Loucy (cell line): ENCODE measurements around the gene STK11IP.

ENCODE experiments used
- H2AFZ ChIP-seq: fragments of 200-600 bp; sonication (generic); 2 replicates; pipeline ENCODE4 v1.6.0; 2016; ENCODE audit warnings: antibody characterized with exemption, mild to moderate bottlenecking, low read length, moderate library complexity
- H3F3A ChIP-seq: fragments of 200-600 bp; 2 replicates; pipeline ENCODE4 v1.6.0; 2016; ENCODE audit warnings: antibody characterized with exemption, low read depth, mild to moderate bottlenecking
- H3K27me3 ChIP-seq: fragments of 200-600 bp; sonication (generic); 2 replicates; pipeline ENCODE4 v1.6.1; 2014; ENCODE audit warnings: low read length, mild to moderate bottlenecking; ENCODE audit not compliant: insufficient read depth, poor library complexity, severe bottlenecking
- H3K36me3 ChIP-seq: fragments of 200-600 bp; sonication (generic); 2 replicates; pipeline ENCODE4 v1.6.1; 2016; ENCODE audit warnings: low read length; ENCODE audit not compliant: insufficient read depth
- H3K4me1 ChIP-seq: fragments of 200-600 bp; sonication (generic); 2 replicates; pipeline ENCODE4 v1.5.1; 2014; ENCODE audit warnings: low read length, mild to moderate bottlenecking; ENCODE audit not compliant: insufficient read depth, poor library complexity, severe bottlenecking
- H3K4me2 ChIP-seq: fragments of 200-600 bp; sonication (generic); 2 replicates; pipeline ENCODE4 v1.6.0; 2014; ENCODE audit warnings: antibody characterized with exemption, low read length, low read depth, mild to moderate bottlenecking; ENCODE audit not compliant: poor library complexity, severe bottlenecking
- H3K4me3 ChIP-seq: fragments of 200-600 bp; sonication (generic); 2 replicates; pipeline ENCODE4 v1.5.1; 2014; ENCODE audit warnings: low read length, mild to moderate bottlenecking, mixed read lengths; ENCODE audit not compliant: poor library complexity, severe bottlenecking
- H3K79me2 ChIP-seq: fragments of 200-600 bp; sonication (generic); 2 replicates; pipeline ENCODE4 v1.6.1; 2014; ENCODE audit warnings: low read length; ENCODE audit not compliant: insufficient read depth
- H3K9ac ChIP-seq: fragments of 200-600 bp; sonication (generic); 2 replicates; pipeline ENCODE4 v1.6.0; 2014; ENCODE audit warnings: mild to moderate bottlenecking, low read depth, low read length, moderate library complexity; ENCODE audit not compliant: poor library complexity, severe bottlenecking
- H3K9me2 ChIP-seq: fragments of 200-600 bp; sonication (generic); replicated peaks from 2 replicates; pipeline ENCODE4 v1.6.1; 2016; ENCODE audit warnings: low read depth, low read length, mixed read lengths
- H3K9me3 ChIP-seq: fragments of 200-600 bp; sonication (generic); 2 replicates; pipeline ENCODE4 v1.6.1; 2014; ENCODE audit warnings: mild to moderate bottlenecking, antibody characterized with exemption, low read length, low read depth; ENCODE audit not compliant: insufficient read depth
- H4K20me1 ChIP-seq: fragments of 200-600 bp; sonication (generic); 2 replicates; pipeline ENCODE4 v1.6.0; 2014; ENCODE audit warnings: antibody characterized with exemption, low read length, mild to moderate bottlenecking; ENCODE audit not compliant: insufficient read depth, poor library complexity, severe bottlenecking
- CTCF ChIP-seq: fragments of 200-600 bp; sonication (generic); conservative IDR thresholded peaks from 2 replicates; pipeline ENCODE4 v1.5.1; 2014; ENCODE audit warnings: mild to moderate bottlenecking, antibody characterized with exemption, low read length
- EZH2phosphoT487 ChIP-seq: fragments of 200-600 bp; IDR thresholded peaks from 2 replicates; pipeline ENCODE4 v1.6.1; 2018; ENCODE audit warnings: antibody characterized with exemption, mild to moderate bottlenecking, moderate library complexity, borderline replicate concordance

STK11IP gene

GRCh38 chr2:219642069-219642454 lies 44.4 kb downstream of the STK11IP start:
- no peaks in the 10 kb centered on the region for H3K36me3 ChIP-seq
- no peak overlapping the region for H3K9ac ChIP-seq
- H3K4me2 ChIP-seq, result no peak overlapping the region
- TF ChIP-seq CTCF, result no peak
- H3K9me3 ChIP-seq, result no peaks in the 10 kb centered on the region
- H3K4me1 ChIP-seq, result peaks cover 4% of the 10 kb centered on the region
- no peaks in the 10 kb centered on the region for H3F3A ChIP-seq
- no peaks in the 10 kb centered on the region for H3K27me3 ChIP-seq
- H3K9me2 ChIP-seq, result no peaks in the 10 kb centered on the region
- no peaks in the 10 kb centered on the region for H4K20me1 ChIP-seq
- H3K79me2 ChIP-seq, result no peaks in the 10 kb centered on the region
- no peak overlapping the region for H2AFZ ChIP-seq
- H3K4me3 ChIP-seq, result no peak overlapping the region

GRCh38 chr2:219642465-219643083 lies 44.9 kb downstream of the STK11IP start:
- peaks cover 4% of the 10 kb centered on the region for H3K4me1 ChIP-seq
- peak overlapping the region; percentile 39 for H3K9ac ChIP-seq
- TF ChIP-seq CTCF (peak; percentile 99), EZH2phosphoT487 (no peak)
- H3K4me2 ChIP-seq, result peak overlapping the region; percentile 72
- H3K9me3 ChIP-seq, result no peaks in the 10 kb centered on the region
- no peaks in the 10 kb centered on the region for H3K36me3 ChIP-seq
- no peaks in the 10 kb centered on the region for H3F3A ChIP-seq
- no peaks in the 10 kb centered on the region for H3K9me2 ChIP-seq
- H2AFZ ChIP-seq, result peak overlapping the region; percentile 90
- no peaks in the 10 kb centered on the region for H3K79me2 ChIP-seq
- no peaks in the 10 kb centered on the region for H3K27me3 ChIP-seq
- H4K20me1 ChIP-seq, result no peaks in the 10 kb centered on the region
- H3K4me3 ChIP-seq, result peak overlapping the region; percentile 49

- Histone ChIP-seq H2AFZ (peak overlapping the region; percentile 90), H3K4me1 (peaks cover 4% of the 10 kb centered on the region), H3K4me2 (peak overlapping the region; percentile 72), H3F3A (no peaks in the 10 kb centered on the region), H4K20me1 (no peaks in the 10 kb centered on the region), H3K9me3 (no peaks in the 10 kb centered on the region), H3K4me3 (peak overlapping the region; percentile 49), H3K9me2 (no peaks in the 10 kb centered on the region), H3K79me2 (no peaks in the 10 kb centered on the region), H3K9ac (peak overlapping the region; percentile 39), H3K36me3 (no peaks in the 10 kb centered on the region), H3K27me3 (no peaks in the 10 kb centered on the region)
- no peak for TF ChIP-seq CTCF
- TF ChIP-seq EZH2phosphoT487, result no peak
Observed at GRCh38 chr2:219643084-219643473, 45.4 kb downstream of the STK11IP start.
